ENCODE data around the gene DNM3.
"Not testable (repeated sequence)": the region's sequence is repeated elsewhere in the genome, so short reads cannot be mapped to it uniquely, and the experiment has no call there.

Gene DNM3

DNA sequence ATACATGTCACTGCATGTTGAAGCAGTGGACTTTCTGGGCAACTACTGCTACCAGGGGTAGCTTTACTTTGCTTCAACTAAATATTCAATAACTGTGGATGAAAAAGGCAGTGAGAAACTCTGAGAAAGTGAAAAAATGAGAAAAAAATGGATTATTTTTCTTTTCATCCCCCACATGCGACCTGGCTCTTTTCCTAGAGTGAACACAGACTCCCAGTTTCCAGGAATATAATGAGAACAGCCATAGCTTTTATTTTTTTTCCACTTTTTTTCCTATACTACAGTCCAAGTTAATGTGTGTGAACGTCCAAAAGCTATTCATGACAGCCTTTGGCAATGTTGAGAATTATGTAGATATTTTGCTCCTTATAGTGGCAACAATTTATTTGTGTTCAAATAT lies 230.4 kb downstream of the DNM3 start:
- FAIRE-seq (no peak), DNase-seq (ENCODE audit: extremely low spot score, insufficient read length, low read depth) (no peak)

DNA sequence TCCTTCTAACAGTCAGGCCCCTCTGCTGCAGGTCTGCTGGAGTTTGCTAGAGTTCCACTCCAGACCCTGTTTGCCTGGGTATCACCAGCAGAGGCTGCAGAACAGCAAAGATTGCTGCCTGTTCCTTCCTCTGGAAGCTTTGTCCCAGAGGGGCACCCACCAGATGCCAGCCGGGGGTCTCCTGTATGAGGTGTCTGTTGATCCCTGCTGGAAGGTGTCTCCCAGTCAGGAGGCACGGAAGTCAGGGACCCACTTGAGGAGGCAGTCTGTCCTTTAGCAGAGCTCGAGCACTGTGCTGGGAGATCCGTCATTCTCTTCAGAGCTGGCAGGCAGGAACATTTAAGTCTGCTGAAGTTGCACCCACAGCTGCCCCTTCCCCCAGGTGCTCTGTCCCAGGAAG lies 238.6 kb downstream of the DNM3 start:
- not testable (repeated sequence) for FAIRE-seq

DNA sequence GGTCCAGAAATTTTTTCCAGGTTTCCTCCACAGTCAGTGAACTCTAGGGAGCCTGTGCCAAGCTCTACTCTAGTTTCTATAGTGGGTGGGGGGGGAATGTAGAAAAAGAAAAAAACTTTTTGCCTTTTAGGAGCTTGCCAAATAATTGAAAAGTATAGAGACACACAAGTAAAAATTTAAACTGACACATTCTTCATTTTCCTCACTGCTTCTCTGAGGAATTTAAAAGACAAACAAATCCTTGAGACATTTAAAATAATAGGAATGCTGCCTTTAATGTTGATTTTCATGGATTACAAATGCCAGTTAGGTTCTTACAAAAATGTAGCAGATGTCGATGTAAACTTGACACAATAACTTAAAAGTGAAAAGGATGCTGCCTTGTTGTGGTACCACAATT lies 241.9 kb downstream of the DNM3 start:
- no peak for DNase-seq (ENCODE audit: extremely low spot score, insufficient read length, low read depth)

More for the DNA sequence above, 238.6 kb downstream of the DNM3 start:
- DNase-seq (ENCODE audit: extremely low spot score, insufficient read length, low read depth): not testable (repeated sequence)

DNA sequence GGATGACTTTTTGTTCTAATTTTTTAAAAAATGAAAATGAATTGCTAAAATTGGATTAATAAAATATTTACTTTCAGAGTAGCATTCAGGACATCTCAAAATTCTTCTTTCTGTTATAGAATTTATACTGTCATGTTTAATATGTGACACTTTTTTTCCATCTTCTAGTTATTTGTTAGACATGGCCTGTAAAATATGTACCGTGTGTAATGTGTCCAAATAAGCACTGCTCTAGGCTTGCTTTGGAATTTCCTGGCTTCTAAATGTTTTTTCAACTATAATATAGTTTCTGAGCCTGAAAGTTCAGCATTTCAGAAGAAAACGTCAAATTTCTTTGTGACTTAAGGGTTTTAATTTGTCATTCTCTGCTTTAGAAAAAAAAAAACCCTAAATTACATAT lies 243.6 kb downstream of the DNM3 start:
- FAIRE-seq (no peak), DNase-seq (ENCODE audit: extremely low spot score, insufficient read length, low read depth) (no peak)

More for the DNA sequence above, 241.9 kb downstream of the DNM3 start:
- FAIRE-seq: no peak

DNA sequence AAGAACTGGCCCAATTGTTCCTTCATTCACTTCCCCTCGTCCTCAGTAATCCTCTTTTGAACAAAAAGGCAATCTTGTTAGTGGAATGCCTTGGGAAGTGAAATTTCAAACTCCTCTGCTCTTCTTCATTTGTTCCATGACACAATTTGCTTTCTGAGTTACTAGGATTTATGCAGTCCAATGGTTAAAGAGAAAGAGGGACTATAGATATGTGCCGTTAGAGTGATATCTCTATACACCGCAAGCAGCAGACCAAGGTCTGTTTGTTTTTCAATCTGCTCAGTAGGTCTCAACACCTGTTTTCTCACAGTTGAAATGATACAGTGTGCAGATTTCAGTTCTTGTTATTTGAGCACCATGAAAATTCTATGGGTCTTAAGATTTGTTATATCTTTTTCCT lies 244.0 kb downstream of the DNM3 start:
- no peak for FAIRE-seq
- DNase-seq (ENCODE audit: extremely low spot score, insufficient read length, low read depth): no peak

DNA sequence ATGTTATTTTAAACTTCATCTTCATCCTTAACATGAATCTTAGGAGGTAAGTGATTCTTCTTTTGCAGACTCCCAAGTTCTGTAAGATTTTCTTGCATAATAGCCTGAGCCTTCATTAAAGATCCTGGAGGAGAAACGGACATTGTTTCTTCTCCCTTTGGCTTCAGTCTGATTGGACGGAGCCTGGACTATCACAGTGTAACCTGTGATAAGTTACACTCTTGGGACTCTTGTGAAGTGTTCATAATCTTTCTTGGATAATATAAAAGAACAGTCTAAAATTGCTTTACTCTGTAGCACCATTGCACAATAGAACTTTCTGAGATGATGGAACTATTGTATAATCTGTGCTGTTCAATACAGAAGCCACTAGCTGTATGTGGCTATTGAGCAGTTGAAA lies 244.8 kb downstream of the DNM3 start:
- FAIRE-seq (no peak), DNase-seq (ENCODE audit: extremely low spot score, insufficient read length, low read depth) (no peak)

DNA sequence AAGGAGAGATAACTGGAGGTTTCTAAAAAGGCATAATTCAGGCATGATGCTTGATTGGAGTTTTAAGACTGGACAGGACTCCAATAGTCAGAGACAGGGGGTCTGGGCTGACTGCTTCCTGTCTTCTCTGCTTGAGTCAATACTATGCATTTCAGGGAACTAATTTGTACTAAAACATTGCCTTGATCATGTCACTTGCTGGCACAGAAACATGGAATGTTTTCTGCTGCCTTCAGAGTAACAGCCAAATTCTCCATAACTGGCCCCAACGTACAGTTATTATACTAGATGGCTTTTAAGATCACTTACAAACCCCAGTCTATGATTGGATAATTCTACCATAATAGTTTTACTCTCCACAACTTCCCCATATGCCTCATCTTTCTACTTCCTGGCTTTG lies 247.0 kb downstream of the DNM3 start:
- no peak for FAIRE-seq
- no peak for DNase-seq (ENCODE audit: extremely low spot score, insufficient read length, low read depth)

DNA sequence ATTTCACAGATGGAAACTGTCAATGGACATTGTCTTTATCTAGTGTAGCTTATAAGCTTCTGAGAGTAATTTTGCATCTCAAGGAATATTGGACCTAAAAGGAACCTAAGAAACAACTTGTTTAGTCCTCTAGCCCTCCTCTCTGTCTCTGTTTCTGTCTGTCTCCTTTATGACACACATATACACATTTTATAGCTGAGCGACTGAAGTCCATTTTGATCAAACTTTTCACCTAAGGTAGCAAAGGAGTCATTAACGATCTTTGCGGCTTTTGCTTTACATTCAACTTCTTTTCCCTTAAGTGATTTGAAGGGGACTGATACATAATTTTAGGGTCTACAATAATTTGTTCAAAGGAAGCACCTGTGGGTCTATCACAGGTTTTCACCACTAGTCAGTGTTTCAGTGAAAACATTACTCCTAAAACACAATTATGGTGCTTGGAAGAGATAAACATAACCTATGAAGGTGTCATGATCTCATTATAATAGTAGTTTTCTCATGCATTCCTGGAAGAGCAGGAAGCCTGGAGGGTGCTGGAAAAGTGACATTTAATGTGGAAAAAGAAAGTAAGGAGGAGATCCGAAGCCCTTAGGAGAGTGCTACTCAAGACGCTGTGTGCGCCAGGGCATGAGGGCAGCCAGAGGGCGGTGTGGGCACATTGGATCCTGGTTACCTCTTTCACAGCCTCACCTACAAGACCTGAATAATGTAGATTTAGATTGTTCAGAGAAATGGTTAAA lies 248.6 kb downstream of the DNM3 start:
- DNase-seq (ENCODE audit: extremely low spot score, insufficient read length, low read depth) (peak; percentile 7), FAIRE-seq (peak; percentile 82)

DNA sequence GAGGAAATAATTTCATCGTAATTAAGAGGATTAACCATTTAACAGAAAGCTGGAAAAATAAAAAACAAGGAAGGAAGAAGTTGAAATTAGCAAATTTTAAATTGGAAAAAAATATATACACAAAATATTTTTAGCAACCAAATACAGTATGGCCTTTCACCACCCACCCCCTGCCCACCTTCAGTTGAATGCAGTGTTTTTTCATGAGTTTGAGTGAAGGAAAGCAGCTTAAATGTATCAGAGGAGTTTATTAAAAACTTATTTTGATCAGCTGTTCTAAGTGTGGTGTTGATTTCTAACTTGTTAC lies 249.2 kb downstream of the DNM3 start:
- FAIRE-seq: no peak
- DNase-seq (ENCODE audit: extremely low spot score, insufficient read length, low read depth): no peak

DNA sequence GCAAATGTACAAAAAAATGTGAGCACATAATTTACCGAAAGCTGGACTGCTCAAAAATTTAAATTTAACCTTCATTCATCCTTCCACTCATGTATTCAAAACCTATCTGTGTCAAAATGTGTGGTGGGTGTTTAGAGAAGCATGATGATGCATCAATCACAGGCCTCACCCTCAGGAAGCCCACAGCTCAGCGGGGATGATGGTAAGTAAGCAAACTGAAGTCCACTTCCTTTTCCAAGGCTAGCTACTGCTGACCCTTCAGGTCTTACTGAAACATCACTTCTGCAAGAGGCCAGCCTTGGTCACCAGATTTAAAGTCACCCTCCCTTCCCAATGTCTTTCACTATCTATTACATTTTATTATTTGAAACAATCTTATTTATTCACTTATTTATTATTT lies 254.5 kb downstream of the DNM3 start:
- FAIRE-seq (no peak), DNase-seq (ENCODE audit: extremely low spot score, insufficient read length, low read depth) (no peak)

DNA sequence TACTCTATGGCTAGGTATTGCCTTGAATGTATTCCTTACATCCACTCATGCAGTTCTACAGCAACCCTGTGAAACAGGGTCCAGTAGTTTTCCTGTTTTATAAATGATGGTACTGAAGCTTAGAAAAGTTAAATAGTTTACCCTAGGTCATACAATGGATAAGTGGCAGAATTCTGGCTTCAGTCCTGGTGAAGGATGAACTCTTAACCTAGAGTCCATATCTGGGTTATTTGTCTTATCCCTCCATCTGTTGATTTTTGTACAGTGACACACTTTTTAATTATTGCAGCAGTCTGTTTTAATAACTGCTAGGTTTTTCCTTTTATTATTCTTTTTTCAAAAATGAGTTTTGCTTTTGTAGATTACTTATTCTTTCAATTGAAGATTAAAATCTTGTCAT lies 263.9 kb downstream of the DNM3 start:
- DNase-seq (ENCODE audit: extremely low spot score, insufficient read length, low read depth): no peak
- no peak for FAIRE-seq

DNA sequence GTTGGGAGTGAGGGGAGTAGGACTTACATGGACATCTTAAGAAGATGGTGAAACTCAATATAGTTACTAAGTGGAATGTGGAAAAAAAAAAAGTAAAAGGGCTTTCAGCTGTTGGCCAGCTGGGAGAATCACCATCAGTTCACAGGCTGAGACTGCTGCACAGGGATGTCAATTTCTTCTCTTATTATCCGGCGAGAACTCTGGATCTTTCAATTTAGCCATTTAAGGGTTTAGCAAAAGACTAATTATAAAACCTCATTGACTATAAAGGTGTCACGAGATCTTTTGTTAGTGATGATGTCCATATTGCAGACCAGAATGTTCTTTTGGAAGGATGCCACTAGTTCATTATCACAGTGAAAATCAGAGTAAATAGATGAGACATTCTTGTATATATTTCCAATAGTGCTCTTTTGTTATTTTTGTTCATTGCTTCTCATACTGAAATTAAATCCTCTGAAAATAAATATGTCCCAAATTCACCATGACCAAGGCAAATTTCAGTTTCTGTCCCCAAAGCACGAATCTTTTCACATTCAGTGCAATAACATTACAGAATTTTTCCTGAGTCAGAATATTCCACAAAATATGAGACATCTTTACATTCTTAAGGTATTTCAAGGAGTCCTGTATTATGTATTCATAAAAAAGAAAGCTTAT lies 266.1 kb downstream of the DNM3 start:
- FAIRE-seq (no peak), DNase-seq (ENCODE audit: extremely low spot score, insufficient read length, low read depth) (no peak)

DNA sequence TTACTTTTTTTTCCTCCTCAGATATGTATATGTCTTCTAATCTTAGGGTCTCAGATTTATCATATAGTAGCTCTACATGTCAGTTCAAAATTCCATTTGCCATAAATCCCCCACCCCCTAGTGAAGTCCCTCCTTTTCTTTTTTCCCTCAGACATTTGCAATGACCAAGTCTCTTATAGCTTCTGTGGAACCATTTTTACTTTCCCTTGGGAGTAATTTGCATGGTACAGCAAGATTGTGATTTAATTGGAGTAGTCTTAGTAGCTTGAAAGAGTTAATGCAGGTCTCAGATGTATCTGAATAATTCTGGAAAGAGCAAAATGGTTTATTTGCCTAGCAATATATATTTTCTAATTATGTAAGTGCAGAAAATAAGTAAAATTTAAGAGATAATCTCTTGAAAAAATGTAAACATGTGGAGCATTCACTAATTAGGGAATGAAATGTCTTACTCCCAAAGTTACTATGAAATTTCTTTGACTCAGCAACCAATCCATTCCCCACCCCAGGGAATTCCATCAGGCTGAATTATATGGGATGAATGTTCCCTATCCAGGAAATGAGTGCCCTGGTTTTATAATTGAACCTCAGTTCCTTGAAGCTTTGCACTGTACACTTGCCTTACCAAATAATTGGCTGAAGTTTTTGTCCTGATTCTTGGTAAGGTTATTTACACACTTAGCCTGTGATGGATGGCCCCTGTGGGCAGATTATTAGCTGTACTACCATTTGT lies 267.0 kb downstream of the DNM3 start:
- DNase-seq (ENCODE audit: extremely low spot score, insufficient read length, low read depth) (no peak), FAIRE-seq (no peak)

DNA sequence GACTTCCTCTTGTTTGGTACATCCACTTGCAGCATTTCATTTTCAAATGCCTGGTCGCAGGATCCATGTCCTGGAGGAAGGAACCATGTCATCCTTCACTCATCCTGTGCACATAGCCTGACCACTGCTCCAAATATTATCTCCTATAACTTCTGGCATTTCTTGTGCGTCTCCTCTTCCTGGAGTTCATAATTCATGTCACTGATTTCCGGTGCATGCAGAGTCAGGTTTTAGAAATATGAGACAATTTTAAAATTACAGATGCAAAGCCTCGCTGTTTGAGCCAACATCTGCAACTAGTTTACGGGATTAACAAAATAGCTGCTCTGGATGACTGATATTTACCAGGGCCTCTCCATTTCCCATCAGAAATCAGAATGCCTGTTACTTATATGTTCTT lies 268.1 kb downstream of the DNM3 start:
- no peak for DNase-seq (ENCODE audit: extremely low spot score, insufficient read length, low read depth)
- no peak for FAIRE-seq

DNA sequence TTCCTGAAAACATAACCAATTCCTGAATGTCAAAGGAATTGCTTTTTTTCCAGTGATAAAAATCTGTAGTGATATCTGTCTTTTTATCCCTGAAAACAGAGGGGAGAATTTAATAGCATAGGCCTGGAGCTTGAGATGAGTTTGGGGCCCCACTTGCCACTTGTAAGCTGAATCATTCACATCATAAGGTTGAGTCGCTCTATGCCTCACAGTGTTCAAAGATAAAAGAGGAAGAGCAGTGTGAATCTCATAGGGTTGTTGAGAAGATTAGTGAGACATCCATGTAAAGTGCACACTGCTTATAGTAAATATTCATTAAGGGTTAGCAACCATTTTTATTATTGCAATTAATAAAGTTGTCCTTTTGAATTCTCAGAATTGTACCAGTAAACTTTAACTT lies 271.3 kb downstream of the DNM3 start:
- no peak for DNase-seq (ENCODE audit: extremely low spot score, insufficient read length, low read depth)
- FAIRE-seq: no peak

DNA sequence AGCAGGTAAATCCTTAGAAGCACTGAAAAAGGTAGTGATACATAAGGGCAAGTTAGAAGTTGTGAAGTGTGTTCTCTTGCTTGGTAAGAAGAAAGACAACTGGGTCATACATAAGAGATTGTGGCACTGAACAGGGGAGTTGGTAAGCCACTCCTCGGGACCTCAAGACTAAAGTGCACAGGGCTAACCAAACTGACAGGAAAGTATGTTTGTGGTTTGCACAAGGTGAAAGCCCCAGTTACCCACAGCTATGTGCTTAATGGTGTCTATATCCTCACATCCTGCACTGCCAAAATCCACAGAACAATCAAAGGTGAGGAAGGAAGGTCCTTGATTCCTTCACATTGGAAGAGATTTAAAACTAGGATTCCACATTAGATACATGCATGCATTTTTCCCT lies 276.5 kb downstream of the DNM3 start:
- FAIRE-seq (peak; percentile 76), DNase-seq (ENCODE audit: extremely low spot score, insufficient read length, low read depth) (no peak)

DNA sequence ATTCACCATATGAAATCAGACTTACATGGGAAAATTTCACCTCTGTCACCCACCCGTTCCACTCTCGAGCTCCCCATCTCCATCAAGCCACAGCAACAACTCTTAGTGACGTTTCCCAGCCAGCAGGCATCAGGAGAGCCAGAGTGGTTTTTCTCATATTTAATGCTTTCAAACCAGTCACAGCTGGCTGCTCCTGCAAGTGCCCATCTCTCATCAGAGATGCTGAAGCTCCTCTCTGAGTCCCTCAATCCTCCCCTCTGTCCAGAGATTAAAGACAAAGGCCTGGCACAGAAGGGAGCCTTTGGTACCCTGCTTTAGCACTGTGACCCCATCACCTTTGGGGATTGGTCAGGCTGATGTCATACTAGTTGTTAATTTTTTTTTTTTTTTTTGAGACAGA lies 277.3 kb downstream of the DNM3 start:
- FAIRE-seq: no peak

DNA sequence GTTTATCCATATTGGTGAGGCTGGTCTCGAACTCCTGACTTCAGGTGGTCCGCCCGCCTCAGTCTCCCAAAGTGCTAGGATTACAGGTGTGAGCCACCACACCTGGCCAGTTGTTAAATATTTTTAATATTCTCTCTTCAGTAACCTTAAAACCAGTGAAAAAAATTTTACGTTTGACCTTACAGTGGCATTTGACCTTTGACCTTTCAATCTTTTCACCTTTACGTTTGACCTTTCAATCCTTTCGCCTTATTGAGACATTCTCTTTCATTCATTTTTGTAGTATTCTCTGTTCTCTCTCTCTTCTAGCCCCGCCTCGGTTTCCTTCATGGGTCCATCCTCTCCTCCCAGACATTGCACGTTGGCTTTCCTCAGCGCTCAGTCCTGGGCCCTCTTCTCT lies 277.9 kb downstream of the DNM3 start:
- DNase-seq (ENCODE audit: extremely low spot score, insufficient read length, low read depth) (no peak), FAIRE-seq (no peak)

More for the DNA sequence above, 277.3 kb downstream of the DNM3 start:
- DNase-seq (ENCODE audit: extremely low spot score, insufficient read length, low read depth): no peak

DNA sequence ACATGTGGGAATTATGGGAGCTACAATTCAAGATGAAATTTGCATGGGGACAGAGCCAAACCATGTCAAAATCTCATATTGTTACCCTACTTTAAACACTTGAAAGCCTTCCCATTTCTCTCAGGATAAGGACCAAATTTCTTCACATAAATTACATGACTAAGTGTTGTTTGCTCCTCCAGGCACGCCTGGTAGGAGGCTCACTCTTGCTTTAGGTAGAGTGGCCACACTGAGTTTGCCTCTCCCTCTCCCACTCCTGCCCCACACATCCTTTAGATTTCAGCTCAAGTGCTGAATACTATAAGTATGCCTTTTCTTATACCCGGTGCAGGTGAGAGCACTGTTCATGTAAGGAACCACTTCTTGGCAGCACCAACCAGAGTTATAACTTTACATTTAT lies 279.1 kb downstream of the DNM3 start:
- DNase-seq (ENCODE audit: extremely low spot score, insufficient read length, low read depth) (no peak), FAIRE-seq (peak; percentile 5)

DNA sequence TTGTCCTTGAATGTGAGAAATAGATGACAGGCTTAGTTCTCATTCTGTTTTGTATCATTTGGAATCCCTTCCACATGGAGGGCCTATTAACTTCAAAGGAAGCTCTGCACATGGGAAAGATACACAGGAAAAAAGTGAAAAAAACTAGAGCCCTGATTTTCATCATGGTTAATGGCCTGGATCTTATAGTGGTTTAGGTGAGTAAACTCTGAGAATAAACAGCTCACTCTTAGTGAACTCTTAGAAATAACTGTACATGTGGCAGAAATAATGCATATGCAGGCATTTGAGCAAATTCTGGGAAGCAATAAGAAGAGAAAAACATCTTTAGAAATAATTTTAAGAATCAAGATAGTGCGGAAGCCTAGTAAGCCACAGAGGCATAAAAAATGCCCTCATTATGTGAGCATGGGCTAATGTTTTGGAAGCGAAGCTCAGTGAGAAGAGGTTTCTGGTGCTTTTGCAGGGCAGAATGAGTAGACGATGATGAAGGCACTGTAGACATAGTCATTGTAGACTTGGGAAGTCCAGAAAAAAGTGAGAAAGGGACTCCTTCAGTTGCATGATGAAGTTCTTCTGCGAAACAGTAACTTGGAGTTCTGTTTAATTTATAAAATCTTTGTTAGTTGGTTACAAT lies 279.9 kb downstream of the DNM3 start:
- DNase-seq (ENCODE audit: extremely low spot score, insufficient read length, low read depth) (no peak), FAIRE-seq (no peak)

DNA sequence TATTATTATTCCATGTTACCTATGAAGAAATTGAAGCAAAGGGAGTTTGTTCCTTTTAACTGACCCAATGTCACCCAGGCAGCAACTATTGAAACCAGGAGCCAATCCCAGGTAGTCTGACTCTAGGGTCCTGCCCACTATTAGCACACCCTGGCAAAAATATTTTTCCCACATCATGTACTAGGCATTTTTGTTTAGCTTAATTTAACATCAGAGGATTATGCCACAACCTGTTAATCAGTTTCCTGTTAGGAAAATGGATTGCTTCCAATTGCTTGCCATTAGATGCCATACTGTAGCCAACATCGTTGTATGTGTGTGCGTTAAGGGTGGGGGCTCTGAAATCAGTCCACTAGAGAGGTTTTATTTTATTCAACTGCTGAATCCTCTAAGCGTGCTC lies 281.1 kb downstream of the DNM3 start:
- no peak for DNase-seq (ENCODE audit: extremely low spot score, insufficient read length, low read depth)
- no peak for FAIRE-seq

Data from GM18507 (cell line).